ENCODE measurements around the gene TMEM145.

DNA sequence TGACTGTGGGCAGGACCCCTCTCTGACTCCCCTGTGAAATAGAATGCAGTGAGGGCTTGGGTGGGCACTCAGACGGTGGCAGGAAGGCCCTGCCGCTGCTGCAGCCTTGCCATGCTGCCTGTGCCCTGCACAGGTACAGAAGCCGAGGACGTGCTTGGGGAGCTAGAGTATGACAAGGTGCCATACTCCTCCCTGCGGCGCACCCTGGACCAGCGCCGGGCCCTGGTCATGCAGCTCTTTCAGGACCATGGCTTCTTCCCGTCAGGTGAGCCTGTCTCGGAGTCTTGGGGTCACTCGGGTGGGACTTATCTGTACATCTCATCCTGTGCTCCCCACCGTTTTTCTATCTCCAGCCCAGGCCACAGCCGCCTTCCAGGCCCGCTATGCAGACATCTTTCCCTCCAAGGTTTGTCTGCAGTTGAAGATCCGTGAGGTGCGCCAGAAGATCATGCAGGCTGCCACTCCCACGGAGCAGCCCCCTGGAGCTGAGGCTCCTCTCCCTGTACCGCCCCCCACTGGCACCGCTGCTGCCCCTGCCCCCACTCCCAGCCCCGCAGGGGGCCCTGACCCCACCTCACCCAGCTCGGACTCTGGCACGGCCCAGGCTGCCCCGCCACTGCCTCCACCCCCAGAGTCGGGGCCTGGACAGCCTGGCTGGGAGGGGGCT lies 18.5 kb upstream of the TMEM145 start:
- TF ChIP-seq EZH2phosphoT487 (IDR thresholded peaks at IDR 0.05; ENCODE audit: low read length), result no peak
- TF ChIP-seq, protein P1, sequence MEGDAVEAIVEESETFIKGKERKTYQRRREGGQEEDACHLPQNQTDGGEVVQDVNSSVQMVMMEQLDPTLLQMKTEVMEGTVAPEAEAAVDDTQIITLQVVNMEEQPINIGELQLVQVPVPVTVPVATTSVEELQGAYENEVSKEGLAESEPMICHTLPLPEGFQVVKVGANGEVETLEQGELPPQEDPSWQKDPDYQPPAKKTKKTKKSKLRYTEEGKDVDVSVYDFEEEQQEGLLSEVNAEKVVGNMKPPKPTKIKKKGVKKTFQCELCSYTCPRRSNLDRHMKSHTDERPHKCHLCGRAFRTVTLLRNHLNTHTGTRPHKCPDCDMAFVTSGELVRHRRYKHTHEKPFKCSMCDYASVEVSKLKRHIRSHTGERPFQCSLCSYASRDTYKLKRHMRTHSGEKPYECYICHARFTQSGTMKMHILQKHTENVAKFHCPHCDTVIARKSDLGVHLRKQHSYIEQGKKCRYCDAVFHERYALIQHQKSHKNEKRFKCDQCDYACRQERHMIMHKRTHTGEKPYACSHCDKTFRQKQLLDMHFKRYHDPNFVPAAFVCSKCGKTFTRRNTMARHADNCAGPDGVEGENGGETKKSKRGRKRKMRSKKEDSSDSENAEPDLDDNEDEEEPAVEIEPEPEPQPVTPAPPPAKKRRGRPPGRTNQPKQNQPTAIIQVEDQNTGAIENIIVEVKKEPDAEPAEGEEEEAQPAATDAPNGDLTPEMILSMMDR (IDR thresholded peaks at IDR 0.05; ENCODE audit: low read length), result no peak

All from MM.1S (cell line).